K562 (cell line): ENCODE results near the gene SLC2A9. TPM values are rescaled to one million over a fixed set of nuclear protein-coding genes. Genes with fewer than 3 reads are reported as not detected.

ENCODE experiments used
- ADNP ChIP-seq: fragments of 200-800 bp; sonication (Bioruptor generic); IDR thresholded peaks from 2 replicates; pipeline ENCODE4 v1.6.1; 2016; ENCODE audit warnings: missing genetic modification characterization, missing compliant biosample characterization
- AFF4 ChIP-seq: sonication (generic); formaldehyde crosslinking; IDR thresholded peaks from 2 replicates; pipeline ENCODE4 v1.8.0; 2023; ENCODE audit warnings: mild to moderate bottlenecking, missing genetic modification reagents
- ESRRB ChIP-seq: fragments of 250-450 bp; sonication (Bioruptor Pico); IDR thresholded peaks from 2 replicates; pipeline ENCODE4 v1.5.0; 2020; ENCODE audit warnings: mild to moderate bottlenecking, moderate library complexity, borderline replicate concordance
- NFRKB ChIP-seq: fragments of 450-650 bp; IDR thresholded peaks from 2 replicates; pipeline ENCODE4 v1.6.1; 2016; ENCODE audit warnings: low read depth
- RBM15 ChIP-seq: fragments of 200-400 bp; formaldehyde crosslinking; IDR thresholded peaks from 2 replicates; pipeline ENCODE4 v1.6.1; 2018; ENCODE audit warnings: mild to moderate bottlenecking, low read length, moderate library complexity; ENCODE audit not compliant: insufficient read depth
- SRSF9 ChIP-seq: fragments of 200-400 bp; formaldehyde crosslinking; IDR thresholded peaks from 2 replicates; pipeline ENCODE4 v1.6.1; 2017; ENCODE audit warnings: low read depth, low read length, borderline replicate concordance
- TCF7 ChIP-seq: sonication (generic); IDR thresholded peaks from 2 replicates; pipeline ENCODE4 v1.6.1; 2016; ENCODE audit warnings: antibody characterized with exemption, borderline replicate concordance
- ZNF175 ChIP-seq: fragments of 200-800 bp; sonication (Bioruptor generic); IDR thresholded peaks from 2 replicates; pipeline ENCODE4 v1.6.1; 2016; ENCODE audit warnings: low read depth, mild to moderate bottlenecking, missing genetic modification characterization, missing compliant biosample characterization
- ZNF277 ChIP-seq: fragments of 250-450 bp; sonication (Bioruptor Pico); IDR thresholded peaks from 2 replicates; pipeline ENCODE4 v1.8.0; 2022; ENCODE audit warnings: inconsistent platforms, mild to moderate bottlenecking, moderate library complexity, borderline replicate concordance
- ZNF280A ChIP-seq: fragments of 450-650 bp; IDR thresholded peaks from 2 replicates; pipeline ENCODE4 v1.6.1; 2018; ENCODE audit warnings: mild to moderate bottlenecking, low read depth; ENCODE audit not compliant: partially characterized antibody
- ZNF318 ChIP-seq, 2 experiments: fragments of 450-650 bp; IDR thresholded peaks; 2 replicates each; pipeline ENCODE4 v1.6.1; 2016; ENCODE audit warnings: mild to moderate bottlenecking in 2 of 2, borderline replicate concordance in 1 of 2, low read depth in 1 of 2, moderate library complexity in 1 of 2
- polyA plus RNA-seq, 8 experiments: library from polyadenylated mRNA; depleted of rRNA in 4 of 8; stranded (reverse) in 5 of 8; unstranded in 3 of 8; fragments of >200 nt; fragmentation: Nextera tagmentation in 2 of 8; fragmentation: Illumina TruSeq in 1 of 8; extraction: Ambion mirVana in 2 of 8; extraction: Trizol in 1 of 8; gene quantifications; 2 replicates each; pipeline versions ENCODE4 v1.2.1 to v1.2.3, GENCODE V29; 2011 to 2014; ENCODE audit warnings: inconsistent platforms in 1 of 8, missing spikeins in 1 of 8
- total RNA-seq, 7 experiments: library from RNA; depleted of rRNA in 6 of 7; stranded (reverse); fragments of >200 nt in 6 of 7; fragmentation: Illumina TruSeq in 2 of 7; extraction: Trizol in 2 of 7; gene quantifications; 2 replicates each; pipeline versions ENCODE4 v1.2.1 to v1.2.3, GENCODE V29; 2011 to 2021; ENCODE audit warnings: low replicate concordance in 1 of 7

Gene SLC2A9
- total and polyA plus RNA-seq, 9 of the 15 experiments (the other 6 are each of a cell fraction or from before 2014, with no cell fraction given): 0.15 to 1.9 (median 0.76) TPM

DNA sequence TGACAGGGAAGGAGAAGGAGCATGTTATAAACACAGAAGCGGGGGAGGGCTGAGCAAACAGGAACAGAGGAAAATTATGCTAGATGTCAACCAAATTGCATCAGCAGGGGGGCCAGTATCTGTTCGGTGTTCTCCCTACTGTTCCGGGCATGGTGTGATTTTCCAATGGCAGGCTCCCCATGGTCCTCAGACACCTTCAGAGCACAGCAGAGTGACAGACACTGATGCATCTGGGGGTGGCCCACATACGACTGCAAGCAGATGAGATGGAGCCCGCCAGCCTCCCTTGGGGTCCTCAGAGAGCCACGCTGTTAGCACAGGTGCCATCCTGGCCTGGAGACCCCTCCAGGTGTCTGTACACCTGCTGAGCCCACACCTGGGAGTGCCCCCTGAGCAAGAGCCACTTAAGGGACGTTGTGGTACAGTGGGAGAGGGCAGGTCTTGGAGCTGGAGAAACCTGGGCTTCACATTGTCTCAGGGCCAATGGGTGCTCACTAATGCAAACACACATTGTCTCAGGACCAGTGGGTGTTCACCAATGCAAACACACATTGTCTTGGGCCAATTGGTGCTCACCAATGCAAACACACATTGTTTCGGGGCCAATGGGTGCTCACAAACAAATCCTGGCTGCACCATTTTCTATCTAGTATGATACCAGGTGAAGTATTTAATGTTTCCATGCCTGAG lies 95.4 kb downstream of the SLC2A9 start (continued):
- TF ChIP-seq ZNF277 (no peak), AFF4 (CRISPR knock-in tag) (no peak), ADNP (no peak), RBM15 (no peak), TCF7 (no peak), ZNF175 (CRISPR knock-in tag) (peak; percentile 92), SRSF9 (no peak), NFRKB (no peak), ESRRB (CRISPR knock-in tag) (no peak), ZNF280A (no peak), ZNF318 (IDR thresholded peaks at IDR 0.05; ENCODE audit: borderline replicate concordance in 1 of 2, low read depth in 1 of 2) (no peak)
